ENCODE data around the gene GLYR1. TPM values are rescaled to one million over a fixed set of nuclear protein-coding genes. Genes with fewer than 3 reads are reported as not detected.

The GLYR1 gene
- total and polyA plus RNA-seq, 2 experiments from 2014 or later = 46.5 to 56.9 TPM

- Histone ChIP-seq H3K36me3 (replicated peaks; ENCODE audit: insufficient read depth, low read depth) (no peaks in the 10 kb centered on the region), H3K4me2 (no peak overlapping the region), H4K20me1 (ENCODE audit: insufficient read depth, poor library complexity, severe bottlenecking) (peaks cover 13% of the 10 kb centered on the region), H3K4me1 (ENCODE audit: insufficient read depth) (no peaks in the 10 kb centered on the region), H3K27me3 (no peaks in the 10 kb centered on the region), H3K4me3 (no peak overlapping the region), H2AFZ (no peak overlapping the region), H3K27ac (no peak overlapping the region), H3K9me3 (ENCODE audit: low read depth) (no peaks in the 10 kb centered on the region), H3K79me2 (peaks cover 73% of the 10 kb centered on the region), H3K9me2 (replicated peaks; ENCODE audit: insufficient read depth) (no peaks in the 10 kb centered on the region)
- 97% methylated on average over 9 of the region's 10 CpGs for WGBS (ENCODE audit: low lambda C conversion rate, missing lambda C conversion rate)
- no peak for TF ChIP-seq EZH2 (IDR thresholded peaks at IDR 0.05; ENCODE audit: borderline replicate concordance)
- no peak for TF ChIP-seq EZH2phosphoT487 (IDR thresholded peaks at IDR 0.05; ENCODE audit: low read depth, severe bottlenecking, unreplicated experiment)
- no peak for TF ChIP-seq CTCF (IDR thresholded peaks at IDR 0.05; ENCODE audit: poor library complexity)
- no peak for DNase-seq (ENCODE audit: low spot score)
Observed at GRCh38 chr16:4859900-4860255, 12.8 kb upstream of the GLYR1 start.

- Histone ChIP-seq H3K9me3 (ENCODE audit: low read depth) (no peaks in the 10 kb centered on the region), H3K36me3 (replicated peaks; ENCODE audit: insufficient read depth, low read depth) (no peaks in the 10 kb centered on the region), H3K4me3 (no peak overlapping the region), H3K79me2 (peaks cover 73% of the 10 kb centered on the region), H4K20me1 (ENCODE audit: insufficient read depth, poor library complexity, severe bottlenecking) (peaks cover 13% of the 10 kb centered on the region), H3K4me2 (no peak overlapping the region), H3K9me2 (replicated peaks; ENCODE audit: insufficient read depth) (no peaks in the 10 kb centered on the region), H2AFZ (no peak overlapping the region), H3K27ac (no peak overlapping the region), H3K4me1 (ENCODE audit: insufficient read depth) (no peaks in the 10 kb centered on the region), H3K27me3 (no peaks in the 10 kb centered on the region)
- TF ChIP-seq EZH2phosphoT487 (IDR thresholded peaks at IDR 0.05; ENCODE audit: low read depth, severe bottlenecking, unreplicated experiment) = no peak
- TF ChIP-seq EZH2 (IDR thresholded peaks at IDR 0.05; ENCODE audit: borderline replicate concordance) = no peak
- no peak for TF ChIP-seq CTCF (IDR thresholded peaks at IDR 0.05; ENCODE audit: poor library complexity)
- no peak for DNase-seq (ENCODE audit: low spot score)
- WGBS (ENCODE audit: low lambda C conversion rate, missing lambda C conversion rate) = 96% methylated on average over 17 of the region's 17 CpGs
Observed at GRCh38 chr16:4859190-4859899, 12.3 kb upstream of the GLYR1 start.

- Histone ChIP-seq H3K4me1 (ENCODE audit: insufficient read depth) (no peaks in the 10 kb centered on the region), H3K9me3 (ENCODE audit: low read depth) (no peaks in the 10 kb centered on the region), H3K27ac (no peak overlapping the region), H2AFZ (no peak overlapping the region), H3K79me2 (peaks cover 73% of the 10 kb centered on the region), H3K27me3 (no peaks in the 10 kb centered on the region), H3K4me2 (no peak overlapping the region), H3K9me2 (replicated peaks; ENCODE audit: insufficient read depth) (no peaks in the 10 kb centered on the region), H3K4me3 (no peak overlapping the region), H3K36me3 (replicated peaks; ENCODE audit: insufficient read depth, low read depth) (no peaks in the 10 kb centered on the region), H4K20me1 (ENCODE audit: insufficient read depth, poor library complexity, severe bottlenecking) (peaks cover 22% of the 10 kb centered on the region)
- TF ChIP-seq EZH2 (IDR thresholded peaks at IDR 0.05; ENCODE audit: borderline replicate concordance) (no peak), CTCF (IDR thresholded peaks at IDR 0.05; ENCODE audit: poor library complexity) (no peak), EZH2phosphoT487 (IDR thresholded peaks at IDR 0.05; ENCODE audit: low read depth, severe bottlenecking, unreplicated experiment) (no peak)
- DNase-seq (ENCODE audit: low spot score) = no peak
- WGBS (ENCODE audit: low lambda C conversion rate, missing lambda C conversion rate) = 95% methylated on average over 2 of the region's 2 CpGs
Observed at GRCh38 chr16:4855804-4856203, 8.7 kb upstream of the GLYR1 start.
